ENCODE measurements around the gene CES2.

DNA sequence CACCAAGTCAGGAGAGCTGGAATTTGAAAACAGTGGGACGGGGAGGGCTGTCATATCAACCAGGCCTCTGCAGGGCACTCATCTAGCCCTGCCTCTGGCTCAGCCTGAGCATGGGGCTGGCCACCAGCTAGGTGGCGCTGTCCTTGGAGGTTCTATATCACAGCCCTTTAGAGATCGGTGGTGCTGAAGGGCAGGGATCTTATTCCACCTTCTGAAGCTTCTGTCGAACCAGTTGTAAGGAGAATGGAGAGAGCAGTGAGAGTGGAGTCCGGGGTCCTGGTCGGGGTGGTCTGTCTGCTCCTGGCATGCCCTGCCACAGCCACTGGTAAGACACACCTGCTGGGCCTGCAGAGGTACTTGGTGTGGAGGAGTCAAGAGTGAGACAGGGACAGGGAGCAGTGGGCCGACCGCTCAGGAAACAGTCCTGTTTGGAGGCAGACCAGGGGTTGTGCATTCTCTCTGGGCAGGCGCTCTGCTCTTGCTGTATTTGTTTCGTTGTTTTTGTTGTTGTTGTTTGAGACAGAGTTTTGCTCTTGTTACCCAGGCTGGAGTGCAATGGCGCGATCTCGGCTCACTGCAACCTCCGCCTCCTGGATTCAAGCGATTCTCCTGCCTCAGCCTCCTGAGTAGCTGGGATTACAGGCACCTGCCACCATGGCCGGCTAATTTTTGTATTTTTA, 25.9 kb downstream of the CES2 start, which contains the start of gene CES3:
- TF ChIP-seq, protein P1, sequence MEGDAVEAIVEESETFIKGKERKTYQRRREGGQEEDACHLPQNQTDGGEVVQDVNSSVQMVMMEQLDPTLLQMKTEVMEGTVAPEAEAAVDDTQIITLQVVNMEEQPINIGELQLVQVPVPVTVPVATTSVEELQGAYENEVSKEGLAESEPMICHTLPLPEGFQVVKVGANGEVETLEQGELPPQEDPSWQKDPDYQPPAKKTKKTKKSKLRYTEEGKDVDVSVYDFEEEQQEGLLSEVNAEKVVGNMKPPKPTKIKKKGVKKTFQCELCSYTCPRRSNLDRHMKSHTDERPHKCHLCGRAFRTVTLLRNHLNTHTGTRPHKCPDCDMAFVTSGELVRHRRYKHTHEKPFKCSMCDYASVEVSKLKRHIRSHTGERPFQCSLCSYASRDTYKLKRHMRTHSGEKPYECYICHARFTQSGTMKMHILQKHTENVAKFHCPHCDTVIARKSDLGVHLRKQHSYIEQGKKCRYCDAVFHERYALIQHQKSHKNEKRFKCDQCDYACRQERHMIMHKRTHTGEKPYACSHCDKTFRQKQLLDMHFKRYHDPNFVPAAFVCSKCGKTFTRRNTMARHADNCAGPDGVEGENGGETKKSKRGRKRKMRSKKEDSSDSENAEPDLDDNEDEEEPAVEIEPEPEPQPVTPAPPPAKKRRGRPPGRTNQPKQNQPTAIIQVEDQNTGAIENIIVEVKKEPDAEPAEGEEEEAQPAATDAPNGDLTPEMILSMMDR (IDR thresholded peaks at IDR 0.05) = peak; percentile 30 to 92 (median 78)
- TF ChIP-seq POLR2A (IDR thresholded peaks at IDR 0.05) = peak; percentile 28 to 33

Measured in Peyer's patch (tissue), 4 donors.